Measurements from ENCODE around the gene FAM193A.
A peak's percentile ranks its signal among the peaks of the same experiment; 100 is the strongest.
"Not testable (repeated sequence)": the region's sequence is repeated elsewhere in the genome, so short reads cannot be mapped to it uniquely, and the experiment has no call there.

The FAM193A gene, protein sequence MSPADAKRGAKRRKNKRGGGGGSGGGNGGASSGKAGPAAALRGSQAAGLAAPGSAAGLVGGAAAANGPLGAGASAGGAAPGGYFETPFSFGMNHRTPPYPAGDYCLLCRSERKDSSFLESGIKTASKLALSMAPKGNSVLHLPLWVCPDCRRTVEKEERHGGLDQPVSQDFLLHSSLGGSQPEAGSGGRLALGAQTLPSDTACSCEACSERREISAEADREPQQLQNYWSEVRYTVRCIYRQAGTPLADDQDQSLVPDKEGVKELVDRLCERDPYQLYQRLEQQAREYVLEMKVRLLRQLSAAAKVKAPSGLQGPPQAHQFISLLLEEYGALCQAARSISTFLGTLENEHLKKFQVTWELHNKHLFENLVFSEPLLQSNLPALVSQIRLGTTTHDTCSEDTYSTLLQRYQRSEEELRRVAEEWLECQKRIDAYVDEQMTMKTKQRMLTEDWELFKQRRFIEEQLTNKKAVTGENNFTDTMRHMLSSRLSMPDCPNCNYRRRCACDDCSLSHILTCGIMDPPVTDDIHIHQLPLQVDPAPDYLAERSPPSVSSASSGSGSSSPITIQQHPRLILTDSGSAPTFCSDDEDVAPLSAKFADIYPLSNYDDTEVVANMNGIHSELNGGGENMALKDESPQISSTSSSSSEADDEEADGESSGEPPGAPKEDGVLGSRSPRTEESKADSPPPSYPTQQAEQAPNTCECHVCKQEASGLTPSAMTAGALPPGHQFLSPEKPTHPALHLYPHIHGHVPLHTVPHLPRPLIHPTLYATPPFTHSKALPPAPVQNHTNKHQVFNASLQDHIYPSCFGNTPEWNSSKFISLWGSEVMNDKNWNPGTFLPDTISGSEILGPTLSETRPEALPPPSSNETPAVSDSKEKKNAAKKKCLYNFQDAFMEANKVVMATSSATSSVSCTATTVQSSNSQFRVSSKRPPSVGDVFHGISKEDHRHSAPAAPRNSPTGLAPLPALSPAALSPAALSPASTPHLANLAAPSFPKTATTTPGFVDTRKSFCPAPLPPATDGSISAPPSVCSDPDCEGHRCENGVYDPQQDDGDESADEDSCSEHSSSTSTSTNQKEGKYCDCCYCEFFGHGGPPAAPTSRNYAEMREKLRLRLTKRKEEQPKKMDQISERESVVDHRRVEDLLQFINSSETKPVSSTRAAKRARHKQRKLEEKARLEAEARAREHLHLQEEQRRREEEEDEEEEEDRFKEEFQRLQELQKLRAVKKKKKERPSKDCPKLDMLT (N-terminal part only)

DNA sequence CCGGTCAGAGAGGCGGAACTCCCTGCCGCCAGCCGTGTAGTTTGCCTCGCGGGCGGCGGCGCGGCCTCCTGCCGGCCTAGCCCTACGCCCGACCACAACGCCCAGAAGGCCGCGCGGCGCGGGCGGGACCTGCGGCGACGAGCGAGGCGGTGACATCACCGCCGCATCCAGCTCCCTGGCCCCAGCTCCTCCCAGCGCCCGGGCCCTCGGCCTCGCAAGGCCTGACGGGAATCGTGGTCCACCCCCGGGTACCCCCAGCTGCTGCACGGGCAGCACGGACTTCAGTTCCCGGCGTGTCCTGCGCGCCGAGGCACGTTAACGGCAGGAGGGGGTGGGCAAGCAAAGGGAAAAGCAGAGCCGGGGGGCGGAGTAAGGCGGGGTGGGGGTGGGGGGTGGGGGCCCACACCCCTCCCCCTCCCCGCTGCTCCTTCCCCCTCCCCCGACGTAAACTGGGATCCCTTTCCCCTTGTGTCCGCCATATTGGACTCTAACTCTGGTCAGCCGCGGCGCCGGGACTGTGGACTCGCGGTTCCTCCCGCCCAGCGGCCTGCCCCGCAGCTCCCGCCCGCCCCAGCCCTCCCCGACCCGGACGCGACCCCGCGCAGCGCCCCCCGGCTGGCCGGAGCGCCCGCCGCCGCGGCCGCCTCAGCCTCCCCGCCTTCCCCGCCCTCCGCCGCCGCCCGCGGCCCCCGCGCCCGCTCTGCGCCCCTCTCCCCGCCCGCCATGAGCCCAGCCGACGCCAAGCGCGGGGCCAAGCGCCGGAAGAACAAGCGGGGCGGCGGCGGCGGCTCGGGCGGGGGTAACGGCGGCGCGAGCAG, at the start of gene FAM193A:
Gene FAM193A (plus strand): TSS at position 455 of the 818 bp plus-strand sequence. CDS start 269 bp downstream, at position 724.
- peak; percentile 91 for DNase-seq (ENCODE audit: low spot score)

DNA sequence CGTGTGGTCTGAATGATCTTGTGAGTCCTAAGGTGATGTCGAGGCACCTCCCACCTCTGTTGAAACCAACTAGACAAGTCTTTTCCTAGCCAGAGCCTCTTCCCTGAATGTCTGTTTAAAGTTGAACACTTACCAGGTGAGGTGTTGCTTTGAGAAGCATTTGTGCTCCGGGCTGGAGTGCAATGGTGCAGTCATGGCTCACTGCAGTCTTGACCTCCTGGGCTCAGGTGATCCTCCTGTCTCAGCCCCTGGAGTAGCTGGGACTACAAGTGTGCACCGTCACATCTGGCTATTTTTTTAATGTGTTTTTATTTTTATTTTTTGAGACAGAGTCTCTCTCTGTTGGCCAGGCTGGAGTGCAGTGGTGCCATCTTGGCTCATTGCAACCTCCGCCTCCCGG, 49.5 kb upstream of the FAM193A start:
- DNase-seq (ENCODE audit: low spot score), result no peak

DNA sequence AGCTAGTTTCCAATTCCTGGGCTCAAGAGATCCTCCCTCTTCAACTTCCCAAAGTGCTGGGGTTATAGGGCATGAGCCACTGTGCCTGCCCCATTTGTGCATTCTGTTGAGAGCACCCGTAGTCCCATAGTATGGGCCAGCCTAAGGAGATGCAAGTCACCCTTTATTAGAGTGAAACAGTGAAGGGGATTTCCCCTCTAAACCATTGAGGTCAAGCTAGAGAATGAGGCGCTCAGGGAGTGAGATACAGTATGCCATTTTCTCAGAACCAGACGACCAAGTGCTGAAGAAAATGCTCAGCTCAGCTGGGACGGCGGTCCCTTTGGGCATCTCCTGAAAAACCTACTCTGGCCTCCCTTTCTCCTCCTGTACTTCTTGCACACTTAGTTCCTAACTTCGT, 48.8 kb upstream of the FAM193A start:
- no peak for DNase-seq (ENCODE audit: low spot score)

DNA sequence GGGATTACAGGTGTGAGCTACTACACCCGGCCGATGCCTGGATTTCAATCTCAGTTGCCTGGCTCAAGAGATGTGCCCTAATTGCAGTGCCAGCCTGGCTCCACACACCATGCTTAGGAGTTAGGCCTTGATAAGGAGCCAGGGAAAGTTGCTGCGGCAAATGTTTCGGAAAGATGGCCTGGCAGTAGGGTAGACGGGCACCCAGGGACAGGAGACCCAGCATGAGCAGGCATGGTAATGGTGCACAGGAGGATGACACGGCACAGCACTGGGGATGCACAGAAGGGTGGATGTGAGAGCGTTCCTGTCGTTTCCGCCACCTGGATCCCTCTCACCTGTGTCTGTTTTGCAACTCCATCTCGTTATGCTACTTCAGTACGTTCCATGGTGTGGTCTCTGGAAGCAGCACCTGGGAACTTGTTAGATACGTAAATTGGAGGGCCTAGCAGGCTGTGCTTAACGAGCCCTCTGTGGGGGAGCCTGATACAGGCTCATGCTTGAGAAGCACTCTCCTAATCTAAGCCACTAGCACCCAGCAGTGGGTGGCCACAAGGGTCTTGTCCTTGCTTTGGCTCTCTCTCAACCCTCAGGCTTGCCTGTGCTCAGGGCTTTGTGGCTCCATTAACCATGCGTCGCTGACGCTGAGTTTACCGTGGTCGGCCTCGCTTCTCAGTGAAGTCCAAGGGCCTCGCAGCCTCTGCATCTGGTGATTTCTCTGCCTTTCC, 47.2 kb upstream of the FAM193A start:
- DNase-seq (ENCODE audit: low spot score), result no peak

DNA sequence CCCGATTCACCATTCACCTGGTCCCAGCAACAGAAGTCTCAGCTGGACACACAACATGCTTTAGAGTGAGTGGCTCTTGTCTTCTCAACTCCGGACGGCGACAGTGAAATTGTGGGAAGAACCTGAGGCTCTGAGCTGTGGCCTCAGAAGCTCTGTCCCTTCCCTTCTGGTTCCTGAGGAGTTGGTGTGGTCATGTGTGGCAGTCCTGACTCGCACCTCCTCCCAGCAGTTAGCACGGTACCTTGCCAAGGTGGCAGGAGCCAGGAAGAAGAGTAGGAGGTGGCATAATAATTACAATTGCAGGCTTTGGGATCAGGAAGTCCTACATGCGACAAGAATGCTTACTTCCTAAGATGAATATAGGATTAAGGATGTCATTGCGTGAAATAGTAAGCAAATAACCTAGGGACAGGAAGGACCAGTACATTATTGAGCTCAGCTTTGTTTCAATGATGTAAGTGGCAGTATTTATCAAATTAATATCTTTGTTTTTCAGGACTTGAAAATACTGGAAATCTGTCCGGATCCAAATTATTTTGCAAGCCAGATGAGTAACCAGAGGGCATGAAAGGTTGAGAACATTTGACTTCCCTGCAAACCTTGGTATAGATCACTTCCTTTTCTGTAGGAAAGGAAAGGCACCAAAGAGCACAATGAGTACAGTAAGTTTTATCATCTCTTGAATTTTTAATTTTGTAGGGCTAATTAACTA, 46.5 kb upstream of the FAM193A start:
- no peak for DNase-seq (ENCODE audit: low spot score)

- DNase-seq (ENCODE audit: low spot score), result no peak
Observed at GRCh38 chr4:2492970-2493369, 43.5 kb upstream of the FAM193A start.

DNA sequence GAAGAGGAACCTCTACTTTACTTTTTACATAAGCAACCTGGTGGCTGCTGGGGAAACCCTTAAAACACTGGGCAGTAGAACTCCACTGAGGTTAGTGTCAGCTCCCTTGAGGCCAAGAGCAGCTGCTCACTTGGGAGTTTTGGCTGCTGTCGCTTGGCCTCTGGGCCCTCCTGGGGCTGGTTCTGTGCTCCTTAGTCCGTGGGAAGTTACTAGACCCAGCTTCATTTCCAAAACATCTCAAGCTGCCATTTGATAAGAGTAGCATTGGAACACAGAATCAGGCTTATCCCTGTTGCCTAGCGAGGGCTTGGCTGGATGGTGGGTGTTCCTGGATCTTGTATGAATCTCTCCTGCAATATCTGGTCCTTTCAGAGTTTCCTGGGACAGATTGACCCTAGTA, 41.5 kb upstream of the FAM193A start:
- no peak for DNase-seq (ENCODE audit: low spot score)

- DNase-seq (ENCODE audit: low spot score), result no peak
Observed at GRCh38 chr4:2497324-2497723, 39.1 kb upstream of the FAM193A start.

DNA sequence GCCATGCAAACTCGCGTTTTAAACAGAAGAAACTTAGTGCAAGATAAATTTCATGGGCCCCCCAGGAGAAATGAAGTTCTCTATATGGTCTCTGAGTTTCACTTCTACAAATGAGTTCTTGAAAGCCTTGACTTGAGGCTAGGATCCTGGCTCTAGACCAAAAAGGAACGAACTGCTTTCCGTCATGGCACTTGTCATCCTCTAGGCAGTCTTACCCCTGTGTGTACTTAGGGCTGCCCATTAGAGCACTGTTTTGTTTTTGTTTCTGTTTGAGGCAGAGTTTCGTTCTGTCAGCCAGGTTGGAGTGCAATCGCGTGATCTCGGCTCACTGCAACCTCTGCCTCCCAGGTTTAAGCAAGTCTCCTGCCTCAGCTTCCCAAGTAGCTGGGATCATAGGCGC, 38.5 kb upstream of the FAM193A start:
- DNase-seq (ENCODE audit: low spot score), result peak; percentile 73

- DNase-seq (ENCODE audit: low spot score), result no peak
Observed at GRCh38 chr4:2500547-2500946, 35.9 kb upstream of the FAM193A start.

GRCh38 chr4:2501034-2501594, 35.3 kb upstream of the FAM193A start:
- DNase-seq (ENCODE audit: low spot score), result no peak

- no peak for DNase-seq (ENCODE audit: low spot score)
Observed at GRCh38 chr4:2503809-2504208, 32.6 kb upstream of the FAM193A start.

- no peak for DNase-seq (ENCODE audit: low spot score)
Observed at GRCh38 chr4:2507259-2507658, 29.2 kb upstream of the FAM193A start.

DNA sequence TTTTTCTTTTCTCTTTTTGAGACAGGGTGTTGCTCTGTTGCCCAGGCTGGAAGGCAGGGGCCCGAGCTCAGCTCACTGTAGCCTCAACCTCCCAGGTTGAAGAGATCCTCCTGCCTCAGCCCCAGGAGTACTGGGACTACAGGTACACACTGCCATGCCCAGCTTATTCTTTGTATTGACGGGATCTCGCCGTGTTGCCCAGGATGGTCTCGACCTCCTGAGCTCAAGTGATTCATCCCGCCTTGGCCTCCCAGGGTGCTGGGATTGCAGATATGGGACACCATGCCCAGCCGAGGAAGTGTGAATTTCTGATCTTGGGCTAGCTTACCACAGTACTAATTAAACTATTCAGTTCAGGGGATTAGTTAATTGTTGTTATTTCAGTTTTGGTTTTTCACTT, 28.6 kb upstream of the FAM193A start:
- no peak for DNase-seq (ENCODE audit: low spot score)

GRCh38 chr4:2510351-2511259, 25.8 kb upstream of the FAM193A start:
- DNase-seq (ENCODE audit: low spot score), result no peak

DNA sequence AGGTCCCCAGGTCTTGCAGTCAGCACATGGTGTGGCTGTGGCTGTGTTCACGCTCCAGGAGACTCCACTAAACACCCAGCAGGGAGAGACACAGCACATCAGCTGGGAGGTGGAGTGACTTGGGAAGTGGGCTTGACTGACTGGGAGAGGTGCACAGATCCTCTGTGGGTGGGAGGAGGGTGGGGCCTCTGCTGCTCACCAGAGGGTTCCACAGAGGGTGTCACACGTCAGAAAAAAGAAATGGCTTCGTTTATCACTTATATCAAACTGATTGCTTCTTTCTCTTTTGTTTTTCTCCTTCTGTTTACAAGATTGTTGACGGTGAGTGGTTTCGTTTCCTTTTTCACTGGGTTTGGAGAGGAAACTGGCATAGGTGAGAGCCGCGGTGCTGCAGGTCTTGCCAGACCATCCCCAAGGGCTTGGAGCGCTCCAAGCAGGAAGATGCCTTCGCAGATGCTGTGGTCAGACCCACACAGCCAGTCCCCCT, 24.8 kb upstream of the FAM193A start:
- DNase-seq (ENCODE audit: low spot score), result peak; percentile 64

DNA sequence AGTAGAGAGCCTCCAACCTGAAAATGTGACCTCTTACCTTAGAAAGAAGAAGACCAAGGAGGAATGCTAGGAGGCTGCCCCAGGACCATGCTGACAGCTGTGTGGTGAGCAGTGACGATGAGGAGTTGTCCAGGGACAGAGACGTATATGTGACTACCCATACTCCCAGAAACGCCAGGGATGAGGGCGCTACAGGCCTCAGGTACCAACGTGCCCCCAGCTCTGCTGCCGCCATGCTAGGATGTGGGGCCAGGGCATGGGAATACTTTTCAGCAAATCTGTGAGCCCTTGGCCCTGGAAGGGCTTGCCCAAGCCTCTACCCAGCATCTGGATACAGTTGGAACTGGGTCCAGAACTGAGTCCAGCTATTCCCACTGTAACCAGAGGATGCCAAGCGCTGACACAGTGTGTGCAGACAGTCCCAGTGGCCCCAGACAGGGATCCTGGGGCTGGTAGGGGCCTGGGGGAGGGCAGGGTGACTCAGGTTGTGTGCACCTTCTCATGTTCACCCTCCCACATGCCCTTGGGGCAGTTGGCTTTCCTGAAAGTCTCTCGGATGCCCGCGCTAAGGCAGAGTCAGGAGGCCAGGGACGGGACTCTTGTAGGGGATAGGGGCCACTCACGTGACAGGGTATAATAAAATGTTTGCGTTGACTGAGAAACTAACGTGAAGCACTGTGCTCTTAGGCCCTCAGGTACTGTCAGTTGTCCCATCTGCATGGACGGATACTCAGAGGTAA, 23.9 kb upstream of the FAM193A start:
- DNase-seq (ENCODE audit: low spot score), result no peak

DNA sequence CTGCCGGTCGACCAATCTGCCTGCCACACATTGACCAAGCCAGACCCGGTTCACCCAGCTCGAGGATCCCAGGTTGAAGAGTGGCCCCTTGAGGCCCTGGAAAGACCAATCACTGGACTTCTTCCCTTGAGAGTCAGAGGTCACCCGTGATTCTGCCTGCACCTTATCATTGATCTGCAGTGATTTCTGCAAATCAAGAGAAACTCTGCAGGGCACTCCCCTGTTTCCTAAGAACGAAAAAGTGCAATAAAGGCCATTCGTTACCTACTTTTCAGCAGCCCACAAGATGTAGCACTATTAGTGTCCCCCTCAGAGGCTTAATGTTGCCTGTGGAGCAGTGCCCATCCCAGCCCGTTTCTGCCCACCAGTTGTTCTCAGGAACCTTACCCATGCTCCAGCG, 22.3 kb upstream of the FAM193A start:
- DNase-seq (ENCODE audit: low spot score), result not testable (repeated sequence)
